ENCODE measurements around the gene CD276. TPM values are rescaled to one million over a fixed set of nuclear protein-coding genes. Genes with fewer than 3 reads are reported as not detected.

The CD276 gene
- polyA plus RNA-seq, 1 donor from 2014 or later, result 70.4 TPM

DNA sequence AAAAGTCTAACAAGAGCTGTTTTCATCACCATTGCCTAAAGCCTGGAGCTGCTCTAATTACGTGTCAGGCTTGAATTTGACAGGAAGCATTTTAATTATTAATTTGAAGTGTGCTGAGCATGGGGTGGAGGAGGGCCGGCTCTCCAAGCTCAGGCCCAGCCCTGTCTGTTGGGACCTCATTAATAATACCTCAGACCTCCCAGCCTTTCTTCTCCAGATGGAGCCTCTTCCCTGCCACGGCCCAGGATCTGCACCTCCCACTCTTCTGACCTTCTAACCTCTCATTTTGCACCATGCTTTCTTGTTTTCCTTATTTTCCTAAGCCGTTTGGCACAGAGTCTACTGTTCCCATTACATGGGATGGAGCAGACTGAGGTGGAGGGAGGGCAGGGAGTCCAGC, 39.0 kb downstream of the CD276 start:
- H3K79me2 ChIP-seq (replicated peaks; ENCODE audit: insufficient read depth, low read length), result no peaks in the 10 kb centered on the region
- TF ChIP-seq, protein P1, sequence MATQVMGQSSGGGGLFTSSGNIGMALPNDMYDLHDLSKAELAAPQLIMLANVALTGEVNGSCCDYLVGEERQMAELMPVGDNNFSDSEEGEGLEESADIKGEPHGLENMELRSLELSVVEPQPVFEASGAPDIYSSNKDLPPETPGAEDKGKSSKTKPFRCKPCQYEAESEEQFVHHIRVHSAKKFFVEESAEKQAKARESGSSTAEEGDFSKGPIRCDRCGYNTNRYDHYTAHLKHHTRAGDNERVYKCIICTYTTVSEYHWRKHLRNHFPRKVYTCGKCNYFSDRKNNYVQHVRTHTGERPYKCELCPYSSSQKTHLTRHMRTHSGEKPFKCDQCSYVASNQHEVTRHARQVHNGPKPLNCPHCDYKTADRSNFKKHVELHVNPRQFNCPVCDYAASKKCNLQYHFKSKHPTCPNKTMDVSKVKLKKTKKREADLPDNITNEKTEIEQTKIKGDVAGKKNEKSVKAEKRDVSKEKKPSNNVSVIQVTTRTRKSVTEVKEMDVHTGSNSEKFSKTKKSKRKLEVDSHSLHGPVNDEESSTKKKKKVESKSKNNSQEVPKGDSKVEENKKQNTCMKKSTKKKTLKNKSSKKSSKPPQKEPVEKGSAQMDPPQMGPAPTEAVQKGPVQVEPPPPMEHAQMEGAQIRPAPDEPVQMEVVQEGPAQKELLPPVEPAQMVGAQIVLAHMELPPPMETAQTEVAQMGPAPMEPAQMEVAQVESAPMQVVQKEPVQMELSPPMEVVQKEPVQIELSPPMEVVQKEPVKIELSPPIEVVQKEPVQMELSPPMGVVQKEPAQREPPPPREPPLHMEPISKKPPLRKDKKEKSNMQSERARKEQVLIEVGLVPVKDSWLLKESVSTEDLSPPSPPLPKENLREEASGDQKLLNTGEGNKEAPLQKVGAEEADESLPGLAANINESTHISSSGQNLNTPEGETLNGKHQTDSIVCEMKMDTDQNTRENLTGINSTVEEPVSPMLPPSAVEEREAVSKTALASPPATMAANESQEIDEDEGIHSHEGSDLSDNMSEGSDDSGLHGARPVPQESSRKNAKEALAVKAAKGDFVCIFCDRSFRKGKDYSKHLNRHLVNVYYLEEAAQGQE (IDR thresholded peaks at IDR 0.05; ENCODE audit: borderline replicate concordance), result no peak
- no peak for TF ChIP-seq TAF1 (IDR thresholded peaks at IDR 0.05; ENCODE audit: low read depth)
- TF ChIP-seq MXI1 (conservative IDR thresholded peaks at IDR 0.05; ENCODE audit: poor library complexity, severe bottlenecking), result no peak
- no peak for TF ChIP-seq RAD21 (conservative IDR thresholded peaks at IDR 0.05)
- no peak for TF ChIP-seq EP300 (conservative IDR thresholded peaks at IDR 0.05; ENCODE audit: poor library complexity, severe bottlenecking)
- no peak for TF ChIP-seq POLR2AphosphoS5 (IDR thresholded peaks at IDR 0.05)
- TF ChIP-seq, protein P2, sequence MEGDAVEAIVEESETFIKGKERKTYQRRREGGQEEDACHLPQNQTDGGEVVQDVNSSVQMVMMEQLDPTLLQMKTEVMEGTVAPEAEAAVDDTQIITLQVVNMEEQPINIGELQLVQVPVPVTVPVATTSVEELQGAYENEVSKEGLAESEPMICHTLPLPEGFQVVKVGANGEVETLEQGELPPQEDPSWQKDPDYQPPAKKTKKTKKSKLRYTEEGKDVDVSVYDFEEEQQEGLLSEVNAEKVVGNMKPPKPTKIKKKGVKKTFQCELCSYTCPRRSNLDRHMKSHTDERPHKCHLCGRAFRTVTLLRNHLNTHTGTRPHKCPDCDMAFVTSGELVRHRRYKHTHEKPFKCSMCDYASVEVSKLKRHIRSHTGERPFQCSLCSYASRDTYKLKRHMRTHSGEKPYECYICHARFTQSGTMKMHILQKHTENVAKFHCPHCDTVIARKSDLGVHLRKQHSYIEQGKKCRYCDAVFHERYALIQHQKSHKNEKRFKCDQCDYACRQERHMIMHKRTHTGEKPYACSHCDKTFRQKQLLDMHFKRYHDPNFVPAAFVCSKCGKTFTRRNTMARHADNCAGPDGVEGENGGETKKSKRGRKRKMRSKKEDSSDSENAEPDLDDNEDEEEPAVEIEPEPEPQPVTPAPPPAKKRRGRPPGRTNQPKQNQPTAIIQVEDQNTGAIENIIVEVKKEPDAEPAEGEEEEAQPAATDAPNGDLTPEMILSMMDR (IDR thresholded peaks at IDR 0.05; ENCODE audit: poor library complexity, severe bottlenecking), result no peak
- TF ChIP-seq EZH2 (IDR thresholded peaks at IDR 0.05; ENCODE audit: borderline replicate concordance, insufficient read depth, low read length, poor library complexity, severe bottlenecking), result no peak
- no peak for TF ChIP-seq SMC3 (conservative IDR thresholded peaks at IDR 0.05; ENCODE audit: poor library complexity)
- no peaks in the 10 kb centered on the region for H3K36me3 ChIP-seq (ENCODE audit: insufficient read depth, low read length)
- H3K9me3 ChIP-seq (ENCODE audit: low read length), result no peaks in the 10 kb centered on the region
- H3K27ac ChIP-seq (ENCODE audit: low read length), result no peak overlapping the region
- H3K4me3 ChIP-seq (ENCODE audit: low read length), result no peak overlapping the region
- no peaks in the 10 kb centered on the region for H3F3A ChIP-seq (ENCODE audit: insufficient read depth, low read length, poor library complexity, severe bottlenecking)
- no peak overlapping the region for H3K4me2 ChIP-seq (ENCODE audit: low read length)
- H2AFZ ChIP-seq (ENCODE audit: low read depth, low read length), result no peak overlapping the region
- H3K9ac ChIP-seq (ENCODE audit: low read length), result no peak overlapping the region
- H3K27me3 ChIP-seq (ENCODE audit: insufficient read depth, low read depth, low read length), result no peaks in the 10 kb centered on the region
- H4K20me1 ChIP-seq (ENCODE audit: insufficient read depth), result no peaks in the 10 kb centered on the region
- no peaks in the 10 kb centered on the region for H3K9me2 ChIP-seq (ENCODE audit: insufficient read depth, low read length)

DNA sequence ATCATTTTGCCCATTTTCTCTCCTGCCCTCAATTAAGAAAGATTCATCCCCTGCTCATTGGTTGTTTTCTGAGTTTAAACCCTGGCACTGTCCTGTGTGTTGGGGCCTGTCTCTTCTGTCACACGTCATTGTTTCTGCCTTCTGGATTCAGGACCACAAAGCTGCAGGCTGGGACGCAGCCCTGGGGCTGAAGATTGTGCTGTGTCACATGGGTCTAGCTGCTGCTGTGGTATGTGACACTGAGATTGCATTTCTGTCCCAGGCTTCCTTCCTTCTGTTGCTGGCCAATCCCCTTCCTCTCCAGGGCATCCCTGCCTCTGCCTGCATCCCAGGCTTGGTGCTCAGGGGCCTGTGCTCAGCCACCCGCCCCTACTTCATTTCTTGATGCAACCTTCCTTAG, 40.0 kb downstream of the CD276 start:
- no peak for TF ChIP-seq EZH2 (IDR thresholded peaks at IDR 0.05; ENCODE audit: borderline replicate concordance, insufficient read depth, low read length, poor library complexity, severe bottlenecking)
- TF ChIP-seq EP300 (conservative IDR thresholded peaks at IDR 0.05; ENCODE audit: poor library complexity, severe bottlenecking), result no peak
- no peak overlapping the region for H3K9ac ChIP-seq (ENCODE audit: low read length)
- no peaks in the 10 kb centered on the region for H3K27me3 ChIP-seq (ENCODE audit: insufficient read depth, low read depth, low read length)
- H3K9me2 ChIP-seq (ENCODE audit: insufficient read depth, low read length), result no peaks in the 10 kb centered on the region
- no peak overlapping the region for H2AFZ ChIP-seq (ENCODE audit: low read depth, low read length)
- H3K4me2 ChIP-seq (ENCODE audit: low read length), result no peak overlapping the region
- no peak overlapping the region for H3K4me3 ChIP-seq (ENCODE audit: low read length)
- no peaks in the 10 kb centered on the region for H3K79me2 ChIP-seq (replicated peaks; ENCODE audit: insufficient read depth, low read length)
- no peaks in the 10 kb centered on the region for H3K36me3 ChIP-seq (ENCODE audit: insufficient read depth, low read length)
- no peaks in the 10 kb centered on the region for H3K9me3 ChIP-seq (ENCODE audit: low read length)
- H3K27ac ChIP-seq (ENCODE audit: low read length), result no peak overlapping the region
- H4K20me1 ChIP-seq (ENCODE audit: insufficient read depth), result no peaks in the 10 kb centered on the region
- no peaks in the 10 kb centered on the region for H3F3A ChIP-seq (ENCODE audit: insufficient read depth, low read length, poor library complexity, severe bottlenecking)
